Frontal cortex (tissue), 1 donor: Measurements from ENCODE around the gene PDCD10. TPM values are rescaled to one million over a fixed set of nuclear protein-coding genes. Genes with fewer than 3 reads are reported as not detected.

Source experiments
- small RNA-seq: library from RNA; depleted of rRNA; stranded (forward); fragments of <200 nt; gene quantifications from one replicate; pipeline ENCODE3, GENCODE V24; 2014
- total RNA-seq: library from RNA; depleted of rRNA; stranded (reverse); fragments of >200 nt; gene quantifications from one replicate; pipeline ENCODE4 v1.2.3, GENCODE V29; 2014

Gene PDCD10
- total RNA-seq, 1 donor from 2014 or later = 63.6 TPM

Small RNA genes within 50 kb of the gene (small RNA-seq; reads per million reads assigned to genes)
- gene HMGN1P8 = not detected

Other genes with a start within 250 kb of the PDCD10 start
- 10.6 TPM for gene WDR49, start 81.0 kb downstream of the PDCD10 start, total RNA-seq
- 85.6 TPM for gene SERPINI1, start 829 bp upstream of the PDCD10 start, total RNA-seq